Thoracic aorta endothelial cell (primary cell): ENCODE results near the gene SLC35E4. TPM values are rescaled to one million over a fixed set of nuclear protein-coding genes. Genes with fewer than 3 reads are reported as not detected.

Experiments used
- total RNA-seq: library from RNA; depleted of rRNA; stranded (reverse); fragments of >200 nt; gene quantifications from 2 replicates; pipeline ENCODE4 v1.2.3, GENCODE V29; 2012

The SLC35E4 gene, protein sequence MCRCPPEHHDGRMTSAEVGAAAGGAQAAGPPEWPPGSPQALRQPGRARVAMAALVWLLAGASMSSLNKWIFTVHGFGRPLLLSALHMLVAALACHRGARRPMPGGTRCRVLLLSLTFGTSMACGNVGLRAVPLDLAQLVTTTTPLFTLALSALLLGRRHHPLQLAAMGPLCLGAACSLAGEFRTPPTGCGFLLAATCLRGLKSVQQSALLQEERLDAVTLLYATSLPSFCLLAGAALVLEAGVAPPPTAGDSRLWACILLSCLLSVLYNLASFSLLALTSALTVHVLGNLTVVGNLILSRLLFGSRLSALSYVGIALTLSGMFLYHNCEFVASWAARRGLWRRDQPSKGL
- total RNA-seq: 17.0 and 28.1 TPM in 2 replicates

DNA sequence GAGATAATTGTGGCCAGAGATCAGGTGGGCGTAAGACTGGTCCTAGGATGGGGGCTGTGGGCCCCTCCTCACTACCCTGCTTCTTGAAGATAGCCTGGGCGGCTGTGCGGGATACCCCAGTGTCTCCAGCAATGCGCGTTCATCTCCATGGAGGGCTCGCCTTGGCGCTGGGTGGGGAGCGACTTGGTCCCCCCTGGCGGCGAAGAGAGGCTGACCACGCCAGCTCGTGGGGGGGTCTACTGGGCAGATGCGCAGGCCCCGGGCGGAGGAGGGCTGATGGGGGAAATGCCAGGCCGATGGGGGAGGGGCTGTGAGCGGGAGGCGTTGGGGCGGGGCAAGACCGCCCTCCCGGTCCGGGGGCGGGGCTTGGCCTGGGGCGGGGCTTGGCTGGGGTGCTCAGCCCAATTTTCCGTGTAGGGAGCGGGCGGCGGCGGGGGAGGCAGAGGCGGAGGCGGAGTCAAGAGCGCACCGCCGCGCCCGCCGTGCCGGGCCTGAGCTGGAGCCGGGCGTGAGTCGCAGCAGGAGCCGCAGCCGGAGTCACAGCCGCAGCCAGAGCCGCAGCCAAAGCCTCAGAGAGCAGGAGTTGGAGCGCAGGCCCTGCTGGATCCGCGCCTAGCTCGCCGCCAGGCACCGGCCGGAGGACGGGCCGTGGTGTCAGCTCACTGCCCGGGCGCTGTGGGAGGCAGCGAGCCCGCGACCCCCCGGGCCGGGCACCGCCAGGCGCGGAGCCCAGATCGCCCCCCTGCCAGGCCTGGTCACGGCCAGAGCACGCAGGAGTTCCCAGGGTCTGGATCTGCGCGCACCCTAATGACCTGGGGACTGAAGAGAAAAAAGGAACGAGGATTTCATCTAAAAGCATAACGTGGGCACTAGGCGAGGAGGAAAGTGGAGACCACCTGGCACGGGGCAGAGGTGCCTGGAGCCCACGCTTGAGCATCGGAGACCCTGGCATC is at the start of gene SLC35E4:
Gene SLC35E4, plus strand, starts transcription at position 509 of the 953 bp plus-strand sequence. CDS start 670 bp downstream, outside the sequence.

DNA sequence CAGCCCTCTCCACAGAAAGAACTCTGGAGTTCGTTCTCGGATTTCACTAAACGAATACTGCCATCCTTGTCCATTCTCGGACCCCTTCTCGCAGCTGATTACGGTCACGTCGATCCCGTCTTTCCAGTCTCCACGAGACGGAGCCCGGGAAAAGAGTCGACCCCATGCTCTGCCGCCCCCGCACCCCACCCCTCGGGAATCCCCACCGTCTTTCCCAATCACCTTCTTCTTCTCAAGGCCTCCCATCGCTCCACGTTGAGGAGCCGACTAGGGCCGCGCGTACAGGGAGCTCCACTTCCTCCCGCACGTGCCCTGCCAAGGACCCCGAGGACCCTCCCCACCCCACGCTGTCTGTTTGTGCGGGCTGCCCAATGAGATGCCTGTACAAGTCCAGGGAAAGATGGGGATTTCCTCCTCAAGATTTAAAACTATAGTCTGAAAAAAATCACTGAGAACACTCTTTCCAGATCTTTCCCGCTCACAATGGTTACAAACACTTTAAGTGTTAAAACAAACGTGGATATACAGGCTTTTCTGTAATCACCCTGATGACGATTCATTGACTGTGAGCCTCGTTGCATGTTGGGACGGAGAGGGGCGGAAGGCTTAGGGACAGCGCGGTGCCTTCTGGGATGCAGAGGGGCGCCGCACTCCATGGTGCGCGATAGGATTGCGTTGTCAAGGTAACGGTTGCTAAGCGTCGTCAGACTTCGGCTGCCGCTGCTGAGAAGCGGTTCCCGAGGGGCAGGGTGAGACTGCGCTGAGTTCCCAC is 43.8 kb upstream of the SLC35E4 start, which contains the start of gene PES1:
Gene PES1, minus strand, starts transcription at position 323 of the 772 bp plus-strand sequence. Its CDS starts 77 bp downstream, at position 246.

DNA sequence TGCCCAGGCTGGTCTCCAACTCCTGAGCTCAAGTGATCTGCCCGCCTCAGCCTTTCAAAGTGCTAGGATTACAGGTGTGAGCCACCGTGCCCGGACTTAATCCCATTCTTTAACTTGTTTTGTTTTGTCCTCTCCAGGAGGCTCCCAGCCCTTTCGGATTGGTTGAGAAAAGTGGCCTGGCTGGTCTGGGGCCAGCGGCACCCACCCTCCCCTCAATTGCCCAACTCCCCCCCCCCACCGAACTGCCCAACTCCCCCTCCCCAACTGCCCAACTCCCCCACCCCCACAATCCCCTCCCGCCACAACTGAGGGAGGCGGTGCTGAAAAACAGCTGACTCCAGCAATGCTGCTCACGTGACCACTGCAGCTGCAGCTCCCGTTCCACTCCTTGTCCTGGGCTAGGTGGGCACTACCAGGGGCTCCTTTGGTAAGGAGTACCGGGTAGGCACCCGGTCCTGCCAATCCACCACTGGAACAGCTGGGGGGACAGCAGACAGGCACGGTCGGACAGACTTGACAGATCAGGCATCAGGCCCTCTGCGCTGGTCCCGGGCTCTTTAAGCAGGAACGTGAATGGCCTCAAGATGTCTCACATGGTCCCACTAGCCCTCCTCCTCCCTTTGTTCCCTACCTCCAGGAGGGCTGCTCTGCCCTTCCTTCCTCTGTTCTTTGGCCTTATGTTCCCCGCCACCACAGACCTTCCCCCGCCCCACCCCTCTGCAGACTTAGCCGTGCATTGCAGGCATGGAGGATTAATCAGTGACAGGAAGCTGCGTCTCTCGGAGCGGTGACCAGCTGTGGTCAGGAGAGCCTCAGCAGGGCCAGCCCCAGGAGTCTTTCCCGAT is 28.9 kb upstream of the SLC35E4 start, which contains the start of gene TCN2:
Gene TCN2, plus strand, starts transcription at position 720 of the 845 bp plus-strand sequence. CDS start 158 bp downstream, outside the sequence.

DNA sequence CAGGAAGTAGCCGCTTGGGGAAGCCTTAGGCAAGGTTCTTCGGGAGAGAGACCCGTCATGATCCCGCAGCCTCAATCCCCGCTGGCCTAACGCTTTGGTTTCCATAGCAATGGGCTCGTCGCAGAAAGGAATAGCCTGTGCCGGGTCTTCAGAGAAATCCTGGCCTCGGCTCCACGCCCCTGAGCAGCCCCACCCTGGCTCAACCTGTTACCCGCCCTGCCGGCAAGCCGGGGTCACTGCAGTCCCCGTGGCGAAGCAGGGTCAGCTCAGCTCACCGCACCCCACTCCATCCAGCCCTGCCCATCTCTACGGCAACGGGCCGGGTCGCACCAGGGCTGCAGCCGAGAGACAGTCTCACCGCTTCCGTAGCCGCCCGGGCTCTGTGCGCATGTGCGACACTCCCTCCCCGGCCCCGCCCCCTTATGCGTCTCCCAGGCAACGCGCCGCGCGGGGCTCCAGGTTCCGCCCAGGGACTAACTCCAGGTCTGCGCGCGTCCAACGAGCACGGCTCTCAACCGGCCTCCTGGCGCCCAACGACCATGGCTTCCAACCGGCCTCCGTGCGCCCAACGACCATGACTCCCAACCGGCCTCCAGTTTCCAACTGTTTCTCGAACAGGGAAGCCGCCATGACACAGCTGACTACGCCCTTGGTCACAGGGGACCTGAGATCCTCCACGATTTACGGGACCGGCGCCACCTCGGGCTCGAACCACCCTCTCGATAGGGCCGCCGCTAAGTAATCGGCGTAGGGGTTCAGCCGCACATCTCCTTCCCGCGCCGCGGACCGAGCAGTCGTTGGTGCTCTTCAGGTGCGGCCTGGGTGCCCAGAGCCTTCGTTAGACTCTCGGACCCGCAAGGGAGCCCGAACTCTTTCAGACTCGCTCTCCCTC is 32.2 kb downstream of the SLC35E4 start, which contains the start of gene DUSP18:
Gene DUSP18, minus strand, starts transcription at position 382 of the 892 bp plus-strand sequence. CDS start 3,872 bp downstream, outside the sequence.

DNA sequence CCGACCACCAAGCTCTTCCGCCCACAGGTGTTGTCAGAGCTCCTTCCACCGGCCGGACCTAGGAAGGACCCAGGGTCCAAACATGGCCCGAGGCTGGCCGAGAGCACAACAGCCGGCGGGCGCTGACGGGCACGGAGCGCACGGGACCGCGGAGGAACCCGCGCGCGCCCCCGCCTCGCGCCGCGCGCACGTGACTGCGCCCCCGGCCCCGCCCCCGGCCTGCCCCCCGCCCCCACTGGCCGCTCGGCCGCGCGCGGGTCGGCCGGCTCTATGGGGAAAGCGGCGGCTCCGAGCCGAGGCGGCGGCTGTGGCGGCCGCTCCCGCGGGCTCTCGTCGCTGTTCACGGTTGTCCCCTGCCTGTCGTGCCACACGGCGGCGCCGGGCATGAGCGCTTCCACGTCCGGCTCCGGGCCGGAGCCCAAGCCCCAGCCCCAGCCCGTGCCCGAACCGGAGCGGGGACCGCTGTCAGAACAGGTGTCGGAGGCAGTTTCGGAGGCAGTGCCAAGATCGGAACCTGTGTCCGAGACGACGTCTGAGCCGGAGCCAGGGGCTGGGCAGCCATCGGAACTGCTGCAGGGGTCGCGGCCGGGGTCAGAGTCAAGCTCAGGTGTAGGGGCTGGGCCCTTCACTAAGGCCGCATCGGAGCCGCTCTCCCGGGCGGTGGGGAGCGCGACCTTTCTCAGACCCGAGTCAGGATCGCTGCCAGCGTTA is 59.2 kb downstream of the SLC35E4 start, which contains the start of gene OSBP2:
Gene OSBP2, plus strand, starts transcription at position 235 of the 711 bp plus-strand sequence. Its CDS starts 36 bp downstream, at position 271.

Other genes starting within 250 kb of the SLC35E4 start
- gene RNF215, start 248.4 kb upstream of the SLC35E4 start, total RNA-seq: 10.2 and 10.8 TPM in 2 replicates
- 37.0 and 38.5 TPM in 2 replicates for gene SEC14L2, start 238.8 kb upstream of the SLC35E4 start, total RNA-seq
- gene MTFP1, start 210.0 kb upstream of the SLC35E4 start, total RNA-seq: 30.1 and 40.9 TPM in 2 replicates
- not detected in 2 replicates for gene SEC14L3, start 163.8 kb upstream of the SLC35E4 start, total RNA-seq
- not detected in 2 replicates for gene SEC14L4, start 130.1 kb upstream of the SLC35E4 start, total RNA-seq
- 0.29 TPM in 1 of 2 replicates, not detected in the other for gene SEC14L6, start 89.0 kb upstream of the SLC35E4 start, total RNA-seq
- gene GAL3ST1, start 61.1 kb upstream of the SLC35E4 start, total RNA-seq: not detected in 2 replicates
- 81.3 and 90.4 TPM in 2 replicates for gene PES1, start 43.9 kb upstream of the SLC35E4 start, total RNA-seq
- gene TCN2, start 28.6 kb upstream of the SLC35E4 start, total RNA-seq: 33.7 and 52.9 TPM in 2 replicates
- gene DUSP18, start 32.1 kb downstream of the SLC35E4 start, total RNA-seq: 19.0 and 25.7 TPM in 2 replicates
- 6.0 and 10.8 TPM in 2 replicates for gene OSBP2, start 59.1 kb downstream of the SLC35E4 start, total RNA-seq